ENCODE results near the gene FTO.

The FTO gene

DNA sequence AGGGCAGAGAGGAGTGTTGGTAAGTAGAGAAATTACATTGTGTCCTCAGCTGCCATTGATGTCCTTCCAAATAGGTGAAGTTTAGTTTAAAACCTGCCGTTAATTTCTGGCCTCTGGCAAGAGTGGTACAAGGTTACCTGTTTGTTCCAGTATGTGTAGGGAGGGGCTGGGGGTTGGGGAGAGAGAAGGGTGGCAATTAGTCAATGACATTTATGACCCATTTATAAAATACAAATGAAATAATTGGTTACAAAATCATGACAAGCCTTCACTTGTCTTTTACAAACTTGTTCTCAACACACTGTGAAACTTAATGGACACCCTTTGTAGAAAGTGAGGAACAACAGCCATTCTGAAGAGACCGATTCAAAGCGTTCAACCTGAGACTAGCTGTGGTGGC lies 281.0 kb downstream of the FTO start:
- TF ChIP-seq, protein P1, sequence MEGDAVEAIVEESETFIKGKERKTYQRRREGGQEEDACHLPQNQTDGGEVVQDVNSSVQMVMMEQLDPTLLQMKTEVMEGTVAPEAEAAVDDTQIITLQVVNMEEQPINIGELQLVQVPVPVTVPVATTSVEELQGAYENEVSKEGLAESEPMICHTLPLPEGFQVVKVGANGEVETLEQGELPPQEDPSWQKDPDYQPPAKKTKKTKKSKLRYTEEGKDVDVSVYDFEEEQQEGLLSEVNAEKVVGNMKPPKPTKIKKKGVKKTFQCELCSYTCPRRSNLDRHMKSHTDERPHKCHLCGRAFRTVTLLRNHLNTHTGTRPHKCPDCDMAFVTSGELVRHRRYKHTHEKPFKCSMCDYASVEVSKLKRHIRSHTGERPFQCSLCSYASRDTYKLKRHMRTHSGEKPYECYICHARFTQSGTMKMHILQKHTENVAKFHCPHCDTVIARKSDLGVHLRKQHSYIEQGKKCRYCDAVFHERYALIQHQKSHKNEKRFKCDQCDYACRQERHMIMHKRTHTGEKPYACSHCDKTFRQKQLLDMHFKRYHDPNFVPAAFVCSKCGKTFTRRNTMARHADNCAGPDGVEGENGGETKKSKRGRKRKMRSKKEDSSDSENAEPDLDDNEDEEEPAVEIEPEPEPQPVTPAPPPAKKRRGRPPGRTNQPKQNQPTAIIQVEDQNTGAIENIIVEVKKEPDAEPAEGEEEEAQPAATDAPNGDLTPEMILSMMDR (IDR thresholded peaks at IDR 0.05; ENCODE audit: insufficient read depth, low read length, missing control alignments): no peak
- CTCF ChIA-PET: no interaction called here
- no peak for DNase-seq (ENCODE audit: low read depth, low spot score)
- POLR2A ChIA-PET: no interaction called here
- no peak overlapping the region for H3K4me3 ChIP-seq (ENCODE audit: low read depth, low read length)

DNA sequence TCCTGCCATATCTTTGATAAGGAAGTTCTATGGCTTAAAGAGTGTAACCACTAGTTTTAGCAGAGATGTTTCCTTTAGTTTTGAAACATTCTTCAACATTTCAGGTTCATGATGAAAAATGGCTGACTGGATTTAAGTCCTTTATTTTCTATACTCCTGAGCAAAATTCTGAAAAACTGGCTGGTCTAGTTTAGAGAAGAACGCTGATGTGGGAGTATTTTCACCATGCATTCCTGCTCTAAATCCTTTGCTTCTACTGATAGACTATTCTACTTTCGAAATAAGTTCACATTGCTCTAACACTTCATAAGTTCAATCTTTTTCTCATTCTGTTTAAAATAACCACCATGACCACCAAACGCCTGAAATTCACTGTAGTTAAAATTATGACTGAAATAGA lies 281.9 kb downstream of the FTO start:
- CTCF ChIA-PET: no interaction called here
- TF ChIP-seq, protein P1 (IDR thresholded peaks at IDR 0.05; ENCODE audit: insufficient read depth, low read length, missing control alignments): no peak
- no peak for DNase-seq (ENCODE audit: low read depth, low spot score)
- no peak overlapping the region for H3K4me3 ChIP-seq (ENCODE audit: low read depth, low read length)
- POLR2A ChIA-PET: no interaction called here

DNA sequence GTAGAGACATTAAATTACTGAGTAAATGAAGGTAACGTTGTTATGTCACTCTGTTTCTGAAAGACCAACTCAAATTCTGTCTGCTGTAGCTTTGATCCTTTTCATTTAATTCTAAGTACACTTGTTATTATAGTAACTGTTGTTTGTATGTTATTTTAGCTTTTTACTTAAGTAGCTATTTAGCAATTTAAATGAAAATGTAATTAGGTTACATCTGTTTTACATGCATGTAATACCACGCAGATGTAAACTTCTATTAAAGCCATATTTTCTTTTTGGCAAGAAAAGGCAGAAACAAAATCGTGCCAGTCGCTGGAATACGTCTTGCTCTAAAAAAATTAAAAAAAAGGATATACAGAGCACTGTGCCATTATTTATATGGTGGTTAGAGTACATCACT lies 282.8 kb downstream of the FTO start:
- TF ChIP-seq, protein P1 (IDR thresholded peaks at IDR 0.05; ENCODE audit: insufficient read depth, low read length, missing control alignments): no peak
- POLR2A ChIA-PET: no interaction called here
- no peak overlapping the region for H3K4me3 ChIP-seq (ENCODE audit: low read depth, low read length)
- no peak for DNase-seq (ENCODE audit: low read depth, low spot score)
- CTCF ChIA-PET: no interaction called here

DNA sequence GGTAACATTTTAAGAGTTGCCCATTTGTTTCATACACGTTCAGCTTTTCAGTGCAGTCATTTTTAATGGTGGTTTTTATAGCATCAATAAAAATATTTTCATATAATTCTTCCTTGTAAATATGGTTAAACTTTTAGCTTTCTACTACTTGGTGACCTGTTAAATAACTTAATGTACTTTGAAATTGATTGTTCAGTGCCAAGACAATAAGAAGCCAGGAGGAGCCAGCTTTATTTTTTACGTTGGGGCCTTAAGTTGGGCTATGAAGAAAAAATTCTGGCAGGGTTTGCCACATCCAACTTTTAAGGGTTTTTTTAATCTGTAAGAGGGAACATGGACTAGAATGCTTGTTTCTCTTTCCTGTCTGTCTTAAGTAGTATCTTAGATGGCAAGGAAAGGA lies 284.2 kb downstream of the FTO start:
- CTCF ChIA-PET: no interaction called here
- H3K4me3 ChIP-seq (ENCODE audit: low read depth, low read length): no peak overlapping the region
- no peak for DNase-seq (ENCODE audit: low read depth, low spot score)
- TF ChIP-seq, protein P1 (IDR thresholded peaks at IDR 0.05; ENCODE audit: insufficient read depth, low read length, missing control alignments): no peak
- POLR2A ChIA-PET: no interaction called here

DNA sequence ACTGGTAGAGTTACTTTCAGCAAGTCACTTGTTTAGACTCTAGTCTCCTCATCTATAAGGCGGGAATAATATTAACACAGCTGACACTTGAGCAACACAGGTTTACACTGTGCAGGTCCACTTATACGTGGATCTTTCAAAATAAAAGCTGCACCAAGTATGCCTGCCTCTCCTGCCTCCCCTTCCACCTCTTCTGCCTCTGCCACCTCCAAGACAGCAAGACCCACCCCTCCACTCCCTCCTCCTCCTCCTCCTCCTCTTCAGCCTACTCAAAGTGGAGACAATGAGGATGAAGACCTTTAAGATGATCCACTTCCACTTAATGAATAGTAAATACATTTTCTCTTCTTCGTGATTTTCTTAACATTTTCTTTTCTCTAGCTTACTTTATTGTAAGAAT lies 285.6 kb downstream of the FTO start:
- TF ChIP-seq, protein P1 (IDR thresholded peaks at IDR 0.05; ENCODE audit: insufficient read depth, low read length, missing control alignments): no peak
- CTCF ChIA-PET: no interaction called here
- POLR2A ChIA-PET: no interaction called here
- DNase-seq (ENCODE audit: low read depth, low spot score): no peak
- no peak overlapping the region for H3K4me3 ChIP-seq (ENCODE audit: low read depth, low read length)

DNA sequence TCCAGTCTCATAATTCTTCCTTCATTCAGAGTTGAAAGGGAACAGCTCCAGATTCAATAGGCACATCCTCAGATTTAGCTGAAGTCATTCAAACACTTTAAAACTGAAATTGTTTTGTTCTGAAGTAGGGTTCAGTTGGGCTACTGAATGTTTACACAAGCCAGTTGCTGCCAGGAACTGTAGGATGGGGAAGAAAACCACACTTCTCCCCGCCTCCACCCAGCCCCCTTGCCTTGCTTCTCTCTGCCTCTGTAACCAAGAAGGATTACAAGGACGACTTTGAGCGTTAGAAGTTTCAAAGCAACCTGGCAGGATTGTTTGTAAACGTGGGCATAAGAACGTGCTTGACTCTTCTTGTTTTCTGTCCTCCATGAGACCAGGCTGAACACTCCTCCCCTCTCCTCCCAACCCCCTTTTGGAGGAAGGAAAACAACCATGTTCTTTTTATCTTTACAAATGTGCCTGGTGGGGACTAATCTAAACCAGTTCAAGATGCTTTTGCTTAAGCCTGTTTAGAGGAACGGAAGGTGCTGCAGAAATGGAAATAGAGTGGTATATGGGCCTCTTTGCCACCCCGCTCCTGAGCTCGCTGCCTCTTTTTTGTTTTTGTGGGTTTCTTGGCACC lies 287.9 kb downstream of the FTO start:
- ChIA-PET POLR2A (no interaction called here), CTCF (interaction anchor here (1.0 kb wide), 1 partner anchor 99 kb away, joined by 4 read pairs; no protein-coding TSS in a partner anchor)
- DNase-seq (ENCODE audit: low read depth, low spot score): no peak
- H3K4me3 ChIP-seq (ENCODE audit: low read depth, low read length): no peak overlapping the region
- TF ChIP-seq, protein P1 (IDR thresholded peaks at IDR 0.05; ENCODE audit: insufficient read depth, low read length, missing control alignments): no peak
